CD4-positive, alpha-beta T cell (primary cell): ENCODE measurements around the gene SARNP. TPM values are rescaled to one million over a fixed set of nuclear protein-coding genes. Genes with fewer than 3 reads are reported as not detected.

Experiments used
- ATAC-seq: fragments of 200-7000 bp; cut with Tn5 transposase; one replicate; pipeline ENCODE4 v1.10.0; 2022; ENCODE audit warnings: mild to moderate bottlenecking; ENCODE audit not compliant: poor library complexity
- CTCF ChIA-PET: fragments of 350-600 bp; sonication (Branson Sonifier 250); formaldehyde crosslinking; loops from one replicate; lab custom pipeline; 2021; ENCODE audit warnings: antibody characterized with exemption, inconsistent platforms; lab: Charles Lee
- POLR2A ChIA-PET: fragments of 350-600 bp; sonication (Branson Sonifier 250); formaldehyde crosslinking; loops from one replicate; lab custom pipeline; 2021; ENCODE audit warnings: antibody characterized with exemption, inconsistent platforms; lab: Charles Lee
- DNase-seq, 14 experiments: peaks; one replicate each; pipeline ENCODE4 v3.0.0-alpha.2; 2013 to 2020; ENCODE audit warnings: mixed read lengths in 2 of 14
- H3K27ac ChIP-seq, 2 donors: one replicate each; pipeline versions ENCODE4 v1.5.1 to v1.7.0; 2013; ENCODE audit warnings: low read length in 2 of 2, low read depth in 1 of 2, mild to moderate bottlenecking in 1 of 2
- H3K27me3 ChIP-seq, 2 experiments: 1 replicate in 1 of 2; 2 replicates in 1 of 2; pipeline versions ENCODE4 v1.6.1 to v1.7.0; 2013; ENCODE audit warnings: low read length in 2 of 2, control low read depth in 1 of 2, mild to moderate bottlenecking in 1 of 2, moderate library complexity in 1 of 2; ENCODE audit not compliant: insufficient read depth in 2 of 2, control insufficient read depth in 1 of 2
- H3K36me3 ChIP-seq: one replicate; pipeline ENCODE4 v1.6.1; 2013; ENCODE audit warnings: low read length, control low read depth; ENCODE audit not compliant: insufficient read depth
- H3K4me1 ChIP-seq: one replicate; pipeline ENCODE4 v1.6.1; 2013; ENCODE audit warnings: low read length, control low read depth; ENCODE audit not compliant: insufficient read depth
- H3K4me3 ChIP-seq: one replicate; pipeline ENCODE4 v1.5.1; 2013; ENCODE audit warnings: mild to moderate bottlenecking, low read length, moderate library complexity
- H3K9me3 ChIP-seq, 2 experiments: 1 replicate in 1 of 2; 2 replicates in 1 of 2; pipeline versions ENCODE4 v1.6.1 to v1.7.0; 2013; ENCODE audit warnings: low read length in 2 of 2, mild to moderate bottlenecking in 2 of 2, control low read depth in 1 of 2, moderate library complexity in 1 of 2; ENCODE audit not compliant: control insufficient read depth in 1 of 2, insufficient read depth in 1 of 2
- H3K27ac Mint-ChIP-seq: one replicate; pipeline ENCODE4 v1.8.0; 2020; ENCODE audit warnings: mixed read lengths
- H3K27me3 Mint-ChIP-seq: one replicate; pipeline ENCODE4 v1.8.0; 2021; ENCODE audit warnings: mixed read lengths
- H3K36me3 Mint-ChIP-seq: one replicate; pipeline ENCODE4 v1.8.0; 2021; ENCODE audit warnings: low read depth, mixed read lengths
- H3K4me1 Mint-ChIP-seq: one replicate; pipeline ENCODE4 v1.8.0; 2021; ENCODE audit warnings: low read depth, mixed read lengths
- H3K4me3 Mint-ChIP-seq: one replicate; pipeline ENCODE4 v1.8.0; 2020; ENCODE audit warnings: mild to moderate bottlenecking, mixed read lengths
- H3K9me3 Mint-ChIP-seq: one replicate; pipeline ENCODE4 v1.8.0; 2020; ENCODE audit warnings: mixed read lengths
- CTCF ChIP-seq: fragments of 200-600 bp; IDR thresholded peaks from one replicate; pipeline ENCODE4 v1.8.0; 2022; ENCODE audit warnings: antibody characterized with exemption, mild to moderate bottlenecking
- intact Hi-C, 2 experiments: fragments of 100-400 bp; cut with DNase I in 1 of 2; cut with micrococcal nuclease in 1 of 2; formaldehyde crosslinking; loops; one replicate each; pipeline versions ENCODE4 v1.15.1 to v1.9.0; 2023 to 2025; cut with DNase I, micrococcal nuclease
- total RNA-seq, 174 experiments: library from RNA in 2 of 174; stranded (reverse) in 2 of 174; gene quantifications; one replicate each; pipeline ENCODE4 v1.2.3 and lab custom pipeline; 2021 to 2026

SARNP gene
- total RNA-seq, 2 experiments from 2014 or later, result 38.2 to 38.6 TPM

- Mint-ChIP-seq H3K4me1 (no peaks in the 10 kb centered on the region), H3K27ac (no peak overlapping the region), H3K9me3 (no peaks in the 10 kb centered on the region), H3K4me3 (no peak overlapping the region), H3K36me3 (no peaks in the 10 kb centered on the region), H3K27me3 (peaks cover 3% of the 10 kb centered on the region)
- ChIA-PET POLR2A (no interaction called here), CTCF (no interaction called here)
- peaks cover 0 to 2% of the 10 kb centered on the region in 2 experiments for H3K27me3 ChIP-seq
- no peaks in the 10 kb centered on the region for H3K9me3 ChIP-seq
- no peak overlapping the region for H3K27ac ChIP-seq
- intact Hi-C loops, result no loop called here
- DNase-seq (no peak), ATAC-seq (no peak)
- H3K4me1 ChIP-seq, result no peaks in the 10 kb centered on the region
- no peaks in the 10 kb centered on the region for H3K36me3 ChIP-seq
- no peak for TF ChIP-seq CTCF
- no peak overlapping the region for H3K4me3 ChIP-seq
These were observed 35.2 kb upstream of the SARNP start for GRCh38 chr12:55852740-55853139.

GRCh38 chr12:55850893-55851292 lies 33.4 kb upstream of the SARNP start:
- no peak for TF ChIP-seq CTCF
- peaks cover 3% of the 10 kb centered on the region for H3K27me3 Mint-ChIP-seq
- intact Hi-C loops, result no loop called here
- ChIA-PET POLR2A (no interaction called here), CTCF (no interaction called here)
- H3K27me3 ChIP-seq, result peaks cover 0 to 2% of the 10 kb centered on the region in 2 experiments
- no peak overlapping the region for H3K27ac ChIP-seq
- H3K4me1 ChIP-seq, result peaks cover 3% of the 10 kb centered on the region
- DNase-seq (no peak), ATAC-seq (no peak)
- H3K36me3 ChIP-seq, result no peaks in the 10 kb centered on the region
- H3K9me3 ChIP-seq, result no peaks in the 10 kb centered on the region
- H3K4me3 Mint-ChIP-seq, result no peak overlapping the region
- no peaks in the 10 kb centered on the region for H3K9me3 Mint-ChIP-seq
- H3K4me3 ChIP-seq, result no peak overlapping the region
- no peaks in the 10 kb centered on the region for H3K4me1 Mint-ChIP-seq
- no peaks in the 10 kb centered on the region for H3K36me3 Mint-ChIP-seq
- H3K27ac Mint-ChIP-seq, result no peak overlapping the region

GRCh38 chr12:55850401-55850800 lies 32.9 kb upstream of the SARNP start:
- H3K27ac ChIP-seq, result no peak overlapping the region
- Mint-ChIP-seq H3K4me3 (no peak overlapping the region), H3K9me3 (no peaks in the 10 kb centered on the region), H3K27ac (no peak overlapping the region), H3K27me3 (peaks cover 3% of the 10 kb centered on the region), H3K36me3 (no peaks in the 10 kb centered on the region), H3K4me1 (no peaks in the 10 kb centered on the region)
- TF ChIP-seq CTCF, result no peak
- H3K36me3 ChIP-seq, result no peaks in the 10 kb centered on the region
- intact Hi-C loops, result no loop called here
- DNase-seq (no peak), ATAC-seq (no peak)
- peaks cover 0 to 2% of the 10 kb centered on the region in 2 experiments for H3K27me3 ChIP-seq
- H3K9me3 ChIP-seq, result no peaks in the 10 kb centered on the region
- ChIA-PET CTCF (no interaction called here), POLR2A (no interaction called here)
- peaks cover 3% of the 10 kb centered on the region for H3K4me1 ChIP-seq
- no peak overlapping the region for H3K4me3 ChIP-seq
